DOHH2 (cell line): ENCODE measurements around the gene BCOR.
A peak's percentile ranks its signal among the peaks of the same experiment; 100 is the strongest.

Source experiments
- H3F3A ChIP-seq: fragments of 200-600 bp; sonication (generic), shearing (Covaris generic); 2 replicates; pipeline ENCODE4 v1.6.0; 2016; ENCODE audit warnings: antibody characterized with exemption, mild to moderate bottlenecking; ENCODE audit not compliant: control insufficient read depth, insufficient read depth
- H3K27ac ChIP-seq: fragments of 200-600 bp; sonication (generic); 2 replicates; pipeline ENCODE4 v1.5.1; 2014; ENCODE audit warnings: low read depth, mild to moderate bottlenecking, low read length, moderate library complexity
- H3K27me3 ChIP-seq: fragments of 200-600 bp; sonication (generic); 2 replicates; pipeline ENCODE4 v1.6.1; 2014; ENCODE audit warnings: mild to moderate bottlenecking, low read length, mixed read lengths; ENCODE audit not compliant: control insufficient read depth
- H3K36me3 ChIP-seq: fragments of 200-600 bp; sonication (generic); 2 replicates; pipeline ENCODE4 v1.6.1; 2014; ENCODE audit warnings: mild to moderate bottlenecking, low read length, moderate library complexity, mixed read lengths; ENCODE audit not compliant: control insufficient read depth
- H3K4me1 ChIP-seq: fragments of 200-600 bp; sonication (generic); 2 replicates; pipeline ENCODE4 v1.6.1; 2014; ENCODE audit warnings: mild to moderate bottlenecking, low read length, mixed read lengths; ENCODE audit not compliant: control insufficient read depth
- H3K4me2 ChIP-seq: fragments of 200-600 bp; sonication (generic); 2 replicates; pipeline ENCODE4 v1.6.0; 2014; ENCODE audit warnings: mild to moderate bottlenecking, low read length, moderate library complexity
- H3K4me3 ChIP-seq: fragments of 200-600 bp; sonication (generic); 2 replicates; pipeline ENCODE4 v1.5.1; 2014; ENCODE audit warnings: mild to moderate bottlenecking, low read length, mixed read lengths
- H3K79me2 ChIP-seq: fragments of 200-600 bp; sonication (generic); 2 replicates; pipeline ENCODE4 v1.6.1; 2014; ENCODE audit warnings: mild to moderate bottlenecking, low read length, mixed read lengths; ENCODE audit not compliant: control insufficient read depth
- H3K9me2 ChIP-seq: fragments of 200-600 bp; sonication (generic); replicated peaks from 2 replicates; pipeline ENCODE4 v1.6.1; 2014; ENCODE audit warnings: mild to moderate bottlenecking, low read length, mixed read lengths; ENCODE audit not compliant: control insufficient read depth
- H3K9me3 ChIP-seq: fragments of 200-600 bp; sonication (generic); 2 replicates; pipeline ENCODE4 v1.6.1; 2014; ENCODE audit warnings: antibody characterized with exemption, low read length, mixed read lengths; ENCODE audit not compliant: control insufficient read depth, insufficient read depth
- H4K20me1 ChIP-seq: fragments of 200-600 bp; sonication (generic); 2 replicates; pipeline ENCODE4 v1.6.0; 2014; ENCODE audit warnings: low read depth, mild to moderate bottlenecking, antibody characterized with exemption, low read length, moderate library complexity; ENCODE audit not compliant: control insufficient read depth, insufficient read depth
- EZH2phosphoT487 ChIP-seq: fragments of 200-600 bp; sonication (generic); IDR thresholded peaks from 2 replicates; pipeline ENCODE4 v1.6.1; 2017; ENCODE audit warnings: borderline replicate concordance, mild to moderate bottlenecking, antibody characterized with exemption, low read length, moderate library complexity, mixed read lengths
- TF ChIP-seq, protein P1 (sequence below): fragments of 200-600 bp; sonication (generic); IDR thresholded peaks from one replicate; pipeline ENCODE4 v1.5.1; 2014; ENCODE audit warnings: antibody characterized with exemption, mild to moderate bottlenecking, low read depth, low read length; ENCODE audit not compliant: poor library complexity, severe bottlenecking

The BCOR gene

DNA sequence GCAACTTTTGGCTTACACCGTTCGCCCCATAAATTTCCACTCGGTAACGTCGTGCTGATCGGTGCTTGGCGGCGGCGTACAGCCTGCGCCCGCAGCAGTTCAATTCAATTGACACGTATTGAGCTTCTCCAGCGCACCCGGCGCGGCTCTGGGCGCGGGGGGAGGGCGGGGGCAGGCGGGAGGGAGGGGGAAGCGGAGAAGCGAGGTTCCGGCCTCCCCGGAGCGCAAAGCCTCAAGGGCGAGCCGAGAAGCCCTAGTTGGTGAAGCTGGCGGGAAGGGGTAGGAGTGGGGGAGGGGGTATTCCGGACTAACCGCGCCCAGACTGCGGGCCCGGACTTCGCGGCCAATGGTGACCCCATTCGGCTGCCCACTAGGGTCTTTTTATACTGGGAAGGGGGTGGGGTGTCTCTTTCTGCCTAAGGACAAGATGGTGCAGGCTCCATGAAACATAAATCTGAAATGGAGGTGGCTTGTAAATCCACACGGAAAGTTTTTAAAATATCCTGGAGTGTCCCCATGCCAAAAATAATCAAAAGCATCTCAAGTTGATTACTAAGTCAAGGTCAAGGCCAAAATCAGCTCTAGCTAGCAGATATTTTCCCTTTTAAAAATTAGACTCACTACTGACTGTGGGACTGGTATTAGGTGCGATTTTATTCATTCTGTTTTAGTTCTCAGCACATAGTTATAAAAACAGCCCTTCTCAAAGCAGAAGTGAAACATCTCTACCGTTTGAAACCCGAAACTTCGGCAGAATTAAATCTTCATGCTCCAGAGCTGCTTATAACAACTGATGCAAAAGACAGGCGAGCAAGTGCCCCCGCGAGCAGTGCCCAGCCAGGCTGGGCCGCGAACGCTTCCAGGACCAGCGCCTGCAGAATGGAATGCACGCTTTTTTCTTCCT is 1.5 kb upstream of the BCOR start:
- Histone ChIP-seq H3K27ac (peak overlapping the region; percentile 99), H3K9me3 (no peaks in the 10 kb centered on the region)

DNA sequence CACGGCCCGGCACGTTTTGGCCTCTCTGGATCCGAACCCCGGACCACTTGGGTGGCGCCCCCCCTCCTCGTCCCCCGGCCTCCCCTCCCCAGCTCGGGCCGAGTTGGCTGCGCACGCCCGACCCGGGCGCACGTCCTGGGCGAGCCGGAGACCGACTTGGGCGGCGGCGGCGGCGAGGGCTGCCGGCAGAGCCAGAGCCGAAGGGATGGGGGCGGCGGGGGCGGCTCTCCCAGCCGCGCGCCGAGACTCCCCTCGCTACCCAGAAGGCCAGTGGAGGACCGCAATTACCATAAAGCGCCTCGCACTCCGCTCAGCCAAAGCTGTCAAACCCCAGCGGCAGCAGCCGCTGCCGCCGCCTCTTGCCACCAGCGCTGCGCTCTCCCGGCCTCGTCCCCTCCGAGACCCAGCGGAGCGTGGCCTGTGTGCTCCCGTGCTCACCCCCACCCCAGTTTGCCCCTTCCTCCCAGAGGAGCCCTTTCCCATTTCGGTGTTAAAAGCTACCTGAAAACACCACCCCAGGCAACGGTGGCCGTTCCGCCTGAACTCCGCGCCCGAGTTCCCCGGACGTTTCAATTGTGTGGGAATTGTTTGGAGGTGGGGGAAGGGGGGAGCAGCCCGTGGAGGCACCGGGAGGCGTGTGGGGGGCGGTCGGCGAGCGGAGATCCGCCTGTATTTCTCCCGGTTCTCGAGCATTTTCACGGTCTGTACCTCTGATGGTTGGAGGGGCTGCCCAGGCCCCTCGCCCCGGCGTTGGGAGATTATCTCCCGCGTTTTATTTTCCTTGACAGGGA is 701 bp upstream of the BCOR start:
- H3K27ac ChIP-seq: peak overlapping the region; percentile 99
- H3K79me2 ChIP-seq: peaks cover 33% of the 10 kb centered on the region
- peaks cover 61% of the 10 kb centered on the region for H3K4me1 ChIP-seq

More for the DNA sequence above, 1.5 kb upstream of the BCOR start:
- peaks cover 20% of the 10 kb centered on the region for H3F3A ChIP-seq
- H4K20me1 ChIP-seq: peaks cover 8% of the 10 kb centered on the region
- peak overlapping the region; percentile 80 for H3K4me3 ChIP-seq
- TF ChIP-seq EZH2phosphoT487: no peak
- TF ChIP-seq, protein P1, sequence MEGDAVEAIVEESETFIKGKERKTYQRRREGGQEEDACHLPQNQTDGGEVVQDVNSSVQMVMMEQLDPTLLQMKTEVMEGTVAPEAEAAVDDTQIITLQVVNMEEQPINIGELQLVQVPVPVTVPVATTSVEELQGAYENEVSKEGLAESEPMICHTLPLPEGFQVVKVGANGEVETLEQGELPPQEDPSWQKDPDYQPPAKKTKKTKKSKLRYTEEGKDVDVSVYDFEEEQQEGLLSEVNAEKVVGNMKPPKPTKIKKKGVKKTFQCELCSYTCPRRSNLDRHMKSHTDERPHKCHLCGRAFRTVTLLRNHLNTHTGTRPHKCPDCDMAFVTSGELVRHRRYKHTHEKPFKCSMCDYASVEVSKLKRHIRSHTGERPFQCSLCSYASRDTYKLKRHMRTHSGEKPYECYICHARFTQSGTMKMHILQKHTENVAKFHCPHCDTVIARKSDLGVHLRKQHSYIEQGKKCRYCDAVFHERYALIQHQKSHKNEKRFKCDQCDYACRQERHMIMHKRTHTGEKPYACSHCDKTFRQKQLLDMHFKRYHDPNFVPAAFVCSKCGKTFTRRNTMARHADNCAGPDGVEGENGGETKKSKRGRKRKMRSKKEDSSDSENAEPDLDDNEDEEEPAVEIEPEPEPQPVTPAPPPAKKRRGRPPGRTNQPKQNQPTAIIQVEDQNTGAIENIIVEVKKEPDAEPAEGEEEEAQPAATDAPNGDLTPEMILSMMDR: no peak
- no peaks in the 10 kb centered on the region for H3K36me3 ChIP-seq
- H3K79me2 ChIP-seq: peaks cover 31% of the 10 kb centered on the region
- H3K4me2 ChIP-seq: peak overlapping the region; percentile 88
- no peaks in the 10 kb centered on the region for H3K9me2 ChIP-seq
- no peaks in the 10 kb centered on the region for H3K27me3 ChIP-seq
- peaks cover 61% of the 10 kb centered on the region for H3K4me1 ChIP-seq

DNA sequence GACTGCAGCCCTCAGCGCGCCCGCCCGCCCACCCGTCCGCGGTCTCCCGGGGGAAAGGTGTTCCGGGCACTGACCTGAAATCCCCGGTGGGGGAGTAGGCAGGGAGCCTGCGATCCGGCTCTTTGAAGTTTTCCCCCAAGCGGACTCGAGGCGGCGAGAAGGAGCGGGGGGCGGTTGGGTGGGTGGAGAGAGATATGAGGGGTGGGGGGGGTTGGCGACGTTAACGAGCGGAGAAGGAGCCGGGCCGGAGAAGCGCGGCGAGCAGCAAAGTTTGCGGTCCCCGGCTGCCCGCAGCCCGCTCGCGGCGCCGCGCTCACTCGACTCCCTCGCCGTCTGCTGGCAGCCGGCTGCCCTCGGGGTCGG is 636 bp downstream of the BCOR start:
- Histone ChIP-seq H3K9me3 (no peaks in the 10 kb centered on the region), H3K4me3 (peak overlapping the region; percentile 80), H3F3A (peaks cover 20% of the 10 kb centered on the region), H3K36me3 (no peaks in the 10 kb centered on the region), H3K4me2 (no peak overlapping the region), H4K20me1 (peaks cover 21% of the 10 kb centered on the region), H3K27ac (peak overlapping the region; percentile 54; the same call in 1 of the 2 replicates), H3K9me2 (no peaks in the 10 kb centered on the region), H3K4me1 (peaks cover 62% of the 10 kb centered on the region), H3K79me2 (peaks cover 46% of the 10 kb centered on the region), H3K27me3 (no peaks in the 10 kb centered on the region)
- TF ChIP-seq, protein P1: no peak
- no peak for TF ChIP-seq EZH2phosphoT487

More for the DNA sequence above, 701 bp upstream of the BCOR start:
- H3K9me3 ChIP-seq: no peaks in the 10 kb centered on the region
- peaks cover 20% of the 10 kb centered on the region for H3F3A ChIP-seq
- H3K4me2 ChIP-seq: peak overlapping the region; percentile 88
- no peaks in the 10 kb centered on the region for H3K27me3 ChIP-seq
- TF ChIP-seq EZH2phosphoT487: no peak
- TF ChIP-seq, protein P1: no peak
- no peaks in the 10 kb centered on the region for H3K36me3 ChIP-seq
- H3K4me3 ChIP-seq: peak overlapping the region; percentile 80
- no peaks in the 10 kb centered on the region for H3K9me2 ChIP-seq
- H4K20me1 ChIP-seq: peaks cover 16% of the 10 kb centered on the region
